ENCODE measurements around the gene FBXO2. TPM values are rescaled to one million over a fixed set of nuclear protein-coding genes. Genes with fewer than 3 reads are reported as not detected.
"Not testable (repeated sequence)": the region's sequence is repeated elsewhere in the genome, so short reads cannot be mapped to it uniquely, and the experiment has no call there.

FBXO2 gene
- total RNA-seq, 4 donors from 2014 or later: 4.7 to 12.5 (median 6.8) TPM

- WGBS, 2 donors (ENCODE audit: low coverage in 1 of 2): 88% methylated on average over 4 to 8 of the region's 9 CpGs
- Histone ChIP-seq H3K36me3 (no peaks in the 10 kb centered on the region), H3K9me3 (no peaks in the 10 kb centered on the region), H3K27me3 (peaks cover 62% of the 10 kb centered on the region), H3K4me3 (no peak overlapping the region), H3K4me1 (peaks cover 0 to 37% (median 18%) of the 10 kb centered on the region in 3 donors), H3K27ac (no peak overlapping the region)
- ATAC-seq: no peak
- TF ChIP-seq CTCF (IDR thresholded peaks at IDR 0.05): no peak
- TF ChIP-seq POLR2A (IDR thresholded peaks at IDR 0.05): no peak
- TF ChIP-seq POLR2AphosphoS5 (IDR thresholded peaks at IDR 0.05): no peak
- no peak for TF ChIP-seq EP300 (IDR thresholded peaks at IDR 0.05)
Observed at GRCh38 chr1:11646317-11646716, 7.9 kb downstream of the FBXO2 start.

- H3K9me3 ChIP-seq: no peaks in the 10 kb centered on the region
- H3K4me3 ChIP-seq: no peak overlapping the region
- TF ChIP-seq POLR2AphosphoS5 (IDR thresholded peaks at IDR 0.05) (no peak), POLR2A (IDR thresholded peaks at IDR 0.05) (no peak), EP300 (IDR thresholded peaks at IDR 0.05) (no peak), CTCF (IDR thresholded peaks at IDR 0.05) (peak in 3 of 4 experiments; percentile 42 to 73 (median 54))
- no peaks in the 10 kb centered on the region for H3K36me3 ChIP-seq
- ATAC-seq: no peak
- WGBS, 2 donors (ENCODE audit: low coverage in 1 of 2): 33 to 46% methylated on average over 3 to 7 of the region's 8 CpGs
- H3K27me3 ChIP-seq: peaks cover 66% of the 10 kb centered on the region
- H3K27ac ChIP-seq: no peak overlapping the region
- H3K4me1 ChIP-seq: peaks cover 0 to 33% (median 18%) of the 10 kb centered on the region in 3 donors
Observed at GRCh38 chr1:11645670-11646265, 8.5 kb downstream of the FBXO2 start.

GRCh38 chr1:11645270-11645669, 9.0 kb downstream of the FBXO2 start:
- Histone ChIP-seq H3K4me3 (no peak overlapping the region), H3K27me3 (peaks cover 63% of the 10 kb centered on the region), H3K4me1 (peaks cover 0 to 28% (median 13%) of the 10 kb centered on the region in 3 donors), H3K36me3 (no peaks in the 10 kb centered on the region), H3K9me3 (no peaks in the 10 kb centered on the region), H3K27ac (no peak overlapping the region)
- ATAC-seq: no peak
- TF ChIP-seq POLR2A (IDR thresholded peaks at IDR 0.05) (no peak), POLR2AphosphoS5 (IDR thresholded peaks at IDR 0.05) (no peak), EP300 (IDR thresholded peaks at IDR 0.05) (no peak)
- WGBS, 2 donors (ENCODE audit: low coverage in 1 of 2): 80 to 87% methylated on average over 2 to 5 of the region's 5 CpGs

GRCh38 chr1:11643782-11644181, 10.4 kb downstream of the FBXO2 start:
- no peak overlapping the region for H3K27ac ChIP-seq
- H3K27me3 ChIP-seq: peaks cover 57% of the 10 kb centered on the region
- H3K9me3 ChIP-seq: no peaks in the 10 kb centered on the region
- 53 to 62% methylated on average over 2 to 3 of the region's 5 CpGs for WGBS, 2 donors (ENCODE audit: low coverage in 1 of 2)
- H3K36me3 ChIP-seq: no peaks in the 10 kb centered on the region
- no peak overlapping the region for H3K4me3 ChIP-seq
- ATAC-seq: no peak
- H3K4me1 ChIP-seq: peaks cover 0 to 13% (median 8%) of the 10 kb centered on the region in 3 donors
- no peak for TF ChIP-seq POLR2AphosphoS5 (IDR thresholded peaks at IDR 0.05)
- TF ChIP-seq POLR2A (IDR thresholded peaks at IDR 0.05): no peak
- TF ChIP-seq EP300 (IDR thresholded peaks at IDR 0.05): no peak
- TF ChIP-seq CTCF (IDR thresholded peaks at IDR 0.05): no peak

- not testable (repeated sequence) for H3K9me3 ChIP-seq, H3K36me3 ChIP-seq, H3K27ac ChIP-seq, H3K4me1 ChIP-seq, H3K4me3 ChIP-seq
- H3K27me3 ChIP-seq: peaks cover 54% of the 10 kb centered on the region
- peak; percentile 69 for ATAC-seq
- 49 to 53% methylated on average over 10 to 18 of the region's 18 CpGs for WGBS, 2 donors (ENCODE audit: low coverage in 1 of 2)
- peak; percentile 93 to 97 (median 95) for TF ChIP-seq CTCF (IDR thresholded peaks at IDR 0.05)
Observed at GRCh38 chr1:11642418-11643017, 11.7 kb downstream of the FBXO2 start.
